DOHH2 (cell line): ENCODE measurements around the gene MED12L.

Source experiments
- EZH2phosphoT487 ChIP-seq: fragments of 200-600 bp; sonication (generic); IDR thresholded peaks from 2 replicates; pipeline ENCODE4 v1.6.1; 2017; ENCODE audit warnings: borderline replicate concordance, mild to moderate bottlenecking, antibody characterized with exemption, low read length, moderate library complexity, mixed read lengths
- TF ChIP-seq, protein P1 (sequence below): fragments of 200-600 bp; sonication (generic); IDR thresholded peaks from one replicate; pipeline ENCODE4 v1.5.1; 2014; ENCODE audit warnings: antibody characterized with exemption, mild to moderate bottlenecking, low read depth, low read length; ENCODE audit not compliant: poor library complexity, severe bottlenecking

DNA sequence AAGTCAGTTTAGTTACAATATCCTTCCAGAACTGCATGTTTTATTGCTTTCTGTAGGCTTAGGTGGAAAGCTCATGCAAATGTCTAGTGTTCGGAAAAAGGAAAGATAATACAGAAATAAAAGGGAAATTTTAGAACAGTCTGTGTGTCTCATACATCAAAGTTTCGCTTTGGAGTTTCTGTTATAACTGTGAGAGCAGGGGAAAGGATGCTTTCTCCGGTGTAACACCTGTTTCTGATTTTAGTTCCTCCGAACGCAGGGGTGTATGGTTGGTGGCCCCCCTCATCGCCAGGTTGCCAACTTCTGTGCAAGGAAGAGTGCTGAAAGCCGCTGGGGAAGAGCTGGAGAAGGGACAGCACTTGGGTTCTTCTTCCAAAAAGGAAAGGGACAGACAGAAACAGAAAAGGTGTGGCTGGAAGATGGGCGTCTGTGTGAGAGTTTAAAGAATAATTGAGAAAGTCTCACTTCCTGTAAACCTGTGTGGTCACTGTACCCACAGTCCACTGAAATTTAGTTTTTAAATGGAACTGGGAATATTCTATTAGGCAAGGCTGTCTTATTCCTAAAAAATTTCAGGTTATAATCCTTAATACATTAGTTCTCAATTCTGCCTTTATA is 292.4 kb downstream of the MED12L start:
- TF ChIP-seq, protein P1, sequence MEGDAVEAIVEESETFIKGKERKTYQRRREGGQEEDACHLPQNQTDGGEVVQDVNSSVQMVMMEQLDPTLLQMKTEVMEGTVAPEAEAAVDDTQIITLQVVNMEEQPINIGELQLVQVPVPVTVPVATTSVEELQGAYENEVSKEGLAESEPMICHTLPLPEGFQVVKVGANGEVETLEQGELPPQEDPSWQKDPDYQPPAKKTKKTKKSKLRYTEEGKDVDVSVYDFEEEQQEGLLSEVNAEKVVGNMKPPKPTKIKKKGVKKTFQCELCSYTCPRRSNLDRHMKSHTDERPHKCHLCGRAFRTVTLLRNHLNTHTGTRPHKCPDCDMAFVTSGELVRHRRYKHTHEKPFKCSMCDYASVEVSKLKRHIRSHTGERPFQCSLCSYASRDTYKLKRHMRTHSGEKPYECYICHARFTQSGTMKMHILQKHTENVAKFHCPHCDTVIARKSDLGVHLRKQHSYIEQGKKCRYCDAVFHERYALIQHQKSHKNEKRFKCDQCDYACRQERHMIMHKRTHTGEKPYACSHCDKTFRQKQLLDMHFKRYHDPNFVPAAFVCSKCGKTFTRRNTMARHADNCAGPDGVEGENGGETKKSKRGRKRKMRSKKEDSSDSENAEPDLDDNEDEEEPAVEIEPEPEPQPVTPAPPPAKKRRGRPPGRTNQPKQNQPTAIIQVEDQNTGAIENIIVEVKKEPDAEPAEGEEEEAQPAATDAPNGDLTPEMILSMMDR = no peak
- TF ChIP-seq EZH2phosphoT487 = no peak
